Stimulated activated CD4-positive, alpha-beta T cell treated with anti-CD3 and anti-CD28 coated beads, TNF-alpha, amount 100 ng/mL, for 4 hours (primary cell): ENCODE results near the gene NSG2.
"Not testable (repeated sequence)": the region's sequence is repeated elsewhere in the genome, so short reads cannot be mapped to it uniquely, and the experiment has no call there.

Experiments
- DNase-seq, 3 experiments: peaks; one replicate each; pipeline ENCODE4 v3.0.0-alpha.2; 2020; ENCODE audit warnings: low read depth in 3 of 3

Gene NSG2

DNA sequence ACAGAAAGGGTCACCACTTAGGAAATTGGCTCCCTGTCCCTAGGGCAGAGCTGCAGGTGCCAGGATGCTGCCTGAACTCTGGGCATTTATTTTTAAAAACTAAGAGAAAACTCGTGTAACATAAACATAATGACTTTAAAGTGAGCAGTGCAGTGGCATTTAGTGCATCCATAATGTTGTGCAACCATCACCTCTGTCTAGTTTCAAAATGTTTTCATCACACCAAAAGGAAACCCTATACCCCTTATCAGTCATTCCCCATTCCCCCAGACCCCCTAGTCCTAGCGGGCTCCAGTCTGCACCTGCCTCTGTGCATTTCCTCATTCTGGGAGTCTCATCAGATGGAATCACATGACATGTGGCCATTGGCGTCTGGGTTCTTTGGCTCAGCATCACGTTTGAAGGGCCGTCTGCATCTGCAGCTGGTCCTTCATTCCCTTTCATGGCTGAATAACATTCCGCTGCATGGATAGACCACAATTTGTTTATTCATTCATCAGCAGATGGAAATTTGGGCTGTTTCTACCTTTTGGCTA, 55.8 kb downstream of the NSG2 start:
- no peak for DNase-seq

DNA sequence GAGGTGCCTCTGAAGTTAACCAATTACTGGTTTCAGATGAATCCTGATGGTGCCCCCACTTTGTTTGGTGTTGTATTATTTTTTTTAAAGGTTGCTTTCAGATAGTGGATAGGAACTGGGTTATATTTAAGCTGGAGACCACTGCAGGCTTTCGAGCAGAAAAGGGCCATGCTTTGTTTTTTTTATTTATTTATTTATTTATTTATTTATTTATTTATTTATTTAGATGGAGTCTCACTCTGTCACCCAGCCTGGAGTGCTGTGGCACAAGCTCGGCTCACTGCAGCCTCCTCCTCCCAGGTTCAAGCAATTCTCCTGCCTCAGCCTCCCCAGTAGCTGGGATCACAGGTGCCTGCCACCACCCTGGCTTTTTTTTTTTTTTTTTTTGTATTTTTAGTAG, 57.1 kb downstream of the NSG2 start:
- not testable (repeated sequence) for DNase-seq

DNA sequence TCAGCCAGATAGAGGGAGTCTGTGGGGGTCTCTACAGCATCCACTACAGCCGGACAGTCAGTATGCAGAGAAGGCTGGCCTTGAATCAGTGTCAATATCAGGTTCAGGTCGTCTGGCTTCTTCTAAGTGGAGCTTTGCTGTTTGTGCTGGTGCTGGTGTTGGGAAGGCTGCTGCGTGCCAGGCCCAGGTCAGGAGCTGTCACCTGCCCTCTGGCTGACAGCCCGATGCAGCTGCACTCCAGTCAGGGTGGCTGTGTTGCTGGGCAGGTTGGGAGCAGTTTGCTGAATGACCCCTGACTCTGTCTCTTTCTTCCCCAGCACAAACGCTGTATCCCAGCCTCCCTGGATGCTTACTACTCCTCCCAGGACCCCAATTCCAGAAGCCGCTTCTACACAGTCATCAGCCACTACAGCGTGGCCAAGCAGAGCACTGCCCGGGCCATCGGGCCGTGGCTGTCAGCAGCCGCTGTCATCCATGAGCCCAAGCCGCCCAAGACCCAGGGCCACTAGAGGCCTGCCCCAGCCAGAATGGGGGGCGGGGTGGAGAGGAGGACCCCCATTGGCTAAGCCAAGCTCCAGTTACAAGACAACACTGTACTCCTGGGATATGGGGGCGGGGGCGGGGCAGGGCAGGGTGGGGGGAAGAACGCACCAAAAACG, 61.6 kb downstream of the NSG2 start:
- DNase-seq, result no peak

DNA sequence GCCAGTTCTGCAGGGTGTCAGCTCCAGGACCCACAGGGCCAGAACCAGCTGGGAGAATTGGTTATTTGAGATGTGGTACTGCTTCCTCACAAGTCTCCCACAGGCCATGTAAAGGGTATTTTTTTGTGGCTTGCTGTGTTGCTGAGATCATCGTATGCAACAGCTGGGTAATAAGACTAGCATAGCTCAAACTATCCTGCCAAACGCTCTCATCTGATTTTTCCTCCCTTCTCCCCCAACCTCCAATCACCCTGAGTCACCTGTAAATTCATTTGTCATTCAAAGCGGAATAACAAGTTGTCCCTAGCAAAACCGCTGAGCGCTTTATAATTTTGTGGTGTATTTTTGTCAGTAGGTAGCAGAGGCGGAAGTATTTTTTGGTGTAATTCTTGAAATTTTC, 63.2 kb downstream of the NSG2 start:
- DNase-seq, result no peak

DNA sequence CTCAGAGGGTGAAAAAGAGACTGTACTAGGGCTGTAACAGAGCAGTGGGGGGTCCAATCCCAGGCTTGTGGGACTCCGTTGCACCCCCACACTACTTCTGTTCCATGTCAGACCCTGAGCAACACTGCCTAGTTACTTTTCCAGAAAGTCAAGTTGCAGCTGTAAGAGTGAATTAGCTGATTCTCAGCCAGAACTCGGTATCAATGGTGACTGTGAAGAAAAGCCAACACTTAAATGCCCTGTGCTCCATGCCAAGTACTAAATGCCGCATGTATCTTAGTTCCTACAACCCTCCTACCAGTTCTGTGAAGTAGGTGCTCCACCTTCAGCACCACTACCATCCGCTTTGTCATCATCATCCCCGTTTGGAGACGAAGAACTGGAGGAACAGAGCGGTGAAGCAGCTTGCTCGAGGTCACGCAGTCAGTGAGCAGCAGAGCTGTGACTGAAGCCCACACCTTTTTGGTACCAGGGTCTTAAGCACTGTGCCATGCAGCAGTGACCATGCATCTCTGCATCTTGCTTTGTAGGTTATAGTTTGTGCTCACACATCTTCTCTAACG, 64.3 kb downstream of the NSG2 start:
- DNase-seq, result no peak

DNA sequence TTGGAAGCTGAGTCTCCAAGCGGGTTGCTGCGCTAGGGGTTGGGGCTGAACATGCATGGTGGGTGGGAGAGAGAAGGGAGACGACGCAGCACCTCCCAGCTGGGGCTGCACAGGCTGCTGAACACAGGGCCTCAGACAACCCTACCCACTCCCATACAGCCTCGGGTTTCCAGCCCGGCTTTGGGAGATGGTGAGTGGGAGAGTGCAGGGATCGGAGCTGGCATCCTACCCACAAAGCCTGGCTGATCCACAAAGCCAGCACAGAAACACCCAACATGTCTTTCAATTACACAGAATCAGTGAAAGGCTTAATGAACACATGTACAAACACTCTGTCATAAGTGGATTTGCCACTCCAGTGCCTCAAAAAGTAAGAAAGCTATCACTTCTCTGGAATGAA, 64.8 kb downstream of the NSG2 start:
- no peak for DNase-seq

DNA sequence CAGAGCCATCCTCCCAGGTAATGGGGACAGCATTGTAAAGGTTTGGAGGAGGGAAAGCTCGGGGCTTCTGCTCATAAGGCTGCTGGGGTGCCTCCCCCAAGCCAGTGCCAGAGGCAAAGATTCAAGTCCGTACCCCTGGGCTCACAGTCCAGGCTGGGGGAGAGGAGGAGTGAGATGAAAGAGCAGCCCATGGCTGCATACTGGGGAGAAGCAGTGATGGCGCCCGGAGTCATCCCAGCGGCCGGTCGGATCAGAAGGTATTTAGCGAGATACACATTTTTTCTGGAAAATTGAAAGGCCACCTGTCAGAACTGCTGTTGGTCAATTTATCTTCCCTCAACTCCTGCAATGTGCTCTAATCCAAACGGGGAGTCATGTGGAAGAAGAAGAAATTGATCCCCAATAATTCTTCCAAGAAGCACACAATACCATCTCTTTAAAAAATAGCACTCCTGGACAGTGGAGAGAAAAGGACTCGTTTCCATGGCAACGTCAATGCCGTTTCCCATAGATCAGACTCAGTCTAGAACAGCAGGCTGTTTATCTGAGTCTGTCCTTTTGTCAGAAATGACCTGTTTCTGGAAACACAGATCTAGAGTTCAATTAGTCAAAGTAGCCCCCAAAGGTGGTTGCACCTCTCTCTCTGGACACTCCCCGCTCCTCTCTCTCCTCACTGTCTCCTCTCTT, 65.9 kb downstream of the NSG2 start:
- no peak for DNase-seq

DNA sequence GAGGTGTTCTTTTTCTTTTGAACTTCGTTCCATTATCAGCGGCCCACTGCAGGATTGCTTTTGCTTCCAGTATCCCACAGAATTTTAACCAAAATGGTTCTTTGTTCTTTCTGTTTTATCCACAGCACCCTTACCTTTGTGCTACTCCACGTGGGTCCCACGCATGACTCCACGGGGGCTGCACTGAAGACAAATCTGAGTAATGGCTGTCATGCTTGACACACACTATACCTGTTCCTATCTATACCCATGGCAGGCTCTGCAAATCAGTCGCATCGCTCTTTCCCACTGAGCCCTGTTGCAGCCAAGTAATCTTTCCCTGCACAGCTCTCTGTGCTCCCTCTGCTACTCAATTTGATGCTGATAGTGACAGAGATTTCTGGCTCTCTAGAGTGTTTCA, 69.7 kb downstream of the NSG2 start:
- DNase-seq, result no peak

DNA sequence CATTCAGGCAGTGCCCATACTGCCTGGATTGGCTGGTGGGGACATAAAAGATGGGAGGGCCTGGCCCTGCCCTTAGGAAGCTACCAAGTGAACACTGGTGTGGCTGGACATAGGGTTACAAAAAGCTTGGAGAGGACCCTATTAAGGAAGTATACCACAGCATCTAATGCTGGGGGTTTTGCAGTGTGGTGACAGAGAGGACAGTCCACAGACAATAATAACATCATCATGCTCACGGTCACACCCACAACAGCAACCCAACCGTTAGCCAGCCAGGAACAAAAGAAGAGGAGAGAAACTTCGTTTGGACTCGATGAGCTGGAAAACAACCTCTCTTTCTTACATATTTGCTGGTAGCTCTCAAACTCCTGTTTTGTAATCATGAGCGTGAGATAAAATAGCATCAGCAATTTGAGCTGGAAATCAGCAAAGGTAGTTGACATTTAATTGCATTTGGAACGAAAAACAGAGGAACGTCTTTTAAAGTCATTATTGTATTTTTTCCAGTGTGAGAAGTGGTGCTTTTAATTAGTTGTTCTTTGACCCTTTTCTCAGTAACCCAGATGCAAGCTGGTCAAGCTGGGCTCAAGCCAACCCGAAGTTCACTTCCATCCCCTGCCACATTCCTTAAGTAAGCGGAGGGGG, 73.4 kb downstream of the NSG2 start:
- DNase-seq, result no peak

DNA sequence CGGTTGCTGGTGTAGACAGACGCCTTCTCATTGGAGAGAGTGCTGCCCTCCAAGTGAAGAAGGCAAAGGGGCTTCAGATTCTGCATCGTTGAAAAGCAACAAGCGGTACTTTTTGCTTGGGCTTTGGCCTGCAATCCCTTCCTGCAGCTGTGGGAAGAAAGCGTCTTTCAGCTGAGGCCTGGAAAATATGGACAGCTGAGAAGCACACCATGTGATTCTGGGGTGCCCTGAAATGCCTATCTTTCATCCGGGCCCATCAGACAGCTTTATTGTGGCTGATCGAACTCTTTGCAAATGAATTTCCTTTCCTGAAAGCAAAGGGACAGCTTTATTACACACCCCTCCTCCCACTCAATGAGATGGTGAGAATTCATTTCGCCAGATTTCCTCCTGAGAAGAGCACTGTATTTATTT, 74.0 kb downstream of the NSG2 start:
- no peak for DNase-seq

DNA sequence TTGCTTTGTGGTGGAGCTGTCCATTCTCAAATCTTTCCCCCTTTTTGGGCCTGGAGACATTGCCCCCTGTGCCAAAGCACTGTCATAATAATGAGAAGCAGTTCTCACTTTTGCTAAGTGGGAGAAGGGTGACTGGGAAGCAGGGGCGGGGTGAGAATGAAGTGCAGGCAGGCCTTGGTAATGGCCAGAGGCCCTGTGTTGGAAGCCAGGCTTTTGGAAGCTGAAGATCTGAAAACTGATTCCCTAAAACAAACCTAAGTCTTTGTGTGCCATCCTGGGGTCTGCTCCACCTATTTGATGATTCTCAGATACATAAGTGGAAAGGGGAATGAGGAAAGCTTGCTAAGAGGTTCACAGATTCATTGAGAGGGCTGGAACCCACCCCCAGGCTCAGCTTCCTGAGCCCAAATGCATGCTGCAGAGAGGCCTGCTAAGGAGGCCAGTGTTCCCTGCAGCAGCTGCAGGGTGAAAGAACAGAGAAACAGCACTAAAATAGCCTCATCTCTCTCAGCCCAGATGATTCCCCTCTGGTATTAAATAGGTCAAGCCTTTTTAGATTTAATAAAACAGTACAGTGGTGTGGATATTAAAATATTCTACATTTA, 75.0 kb downstream of the NSG2 start:
- no peak for DNase-seq

DNA sequence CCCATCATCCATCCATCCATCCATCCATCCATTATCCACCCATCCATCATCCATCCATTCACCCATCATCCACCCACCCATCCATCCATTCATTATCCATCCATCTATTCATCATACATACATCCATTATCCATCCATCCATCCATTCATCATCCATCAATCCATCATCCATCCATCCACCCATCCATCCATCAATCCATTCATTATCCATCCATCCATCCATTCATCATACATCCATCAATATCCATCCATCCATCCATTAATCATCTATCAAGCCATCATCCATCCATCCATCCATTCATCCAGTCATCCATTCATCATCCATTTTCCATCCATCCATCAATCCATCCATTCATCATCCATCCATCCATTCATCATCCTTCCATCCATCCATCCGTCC, 89.0 kb downstream of the NSG2 start:
- no peak for DNase-seq

DNA sequence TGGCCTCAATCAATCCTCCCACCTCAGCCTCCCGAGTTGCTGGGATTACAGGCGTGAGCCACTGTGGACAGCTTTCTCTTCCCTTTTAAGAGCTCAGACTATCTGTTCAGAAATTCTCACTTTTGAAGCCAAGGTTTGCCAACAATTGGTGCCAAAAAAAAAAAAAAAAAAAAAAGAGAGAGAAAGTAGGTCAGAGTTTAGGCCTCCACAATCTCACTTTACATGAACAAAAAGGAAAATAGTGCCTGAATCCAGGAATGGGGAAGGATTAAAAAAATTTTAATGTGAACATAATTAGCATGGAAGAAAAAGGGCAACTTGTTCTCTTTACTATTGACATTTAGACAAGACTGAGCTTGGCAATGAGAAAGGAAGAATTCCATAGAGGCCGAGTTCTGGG, 94.1 kb downstream of the NSG2 start:
- DNase-seq, result no peak

DNA sequence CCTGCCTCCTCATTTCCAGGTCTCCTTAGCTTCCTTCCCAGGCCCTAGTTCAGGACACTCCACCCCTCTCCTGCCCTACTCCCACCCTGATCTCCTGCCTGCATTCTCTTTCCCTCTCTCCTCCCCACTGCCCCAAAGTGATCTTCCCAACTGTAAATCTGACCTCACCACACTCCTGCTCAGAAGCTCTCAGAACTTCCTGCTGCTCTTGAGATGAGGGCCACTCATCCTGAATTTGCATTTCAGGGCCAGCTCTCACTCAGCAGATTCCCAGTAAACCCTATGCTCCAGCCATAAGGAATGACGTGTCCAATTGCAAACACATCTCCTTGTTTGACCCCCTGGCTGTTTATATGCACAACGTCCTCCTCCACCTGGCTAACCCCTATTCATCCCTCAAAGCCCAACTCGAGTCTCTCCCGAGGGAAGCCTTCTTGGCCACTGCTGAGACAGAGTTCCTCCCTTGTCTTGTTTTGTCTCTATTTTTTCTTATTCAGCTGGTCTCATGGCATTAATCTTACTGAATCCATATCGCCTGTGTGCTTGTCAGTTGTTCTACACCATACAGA, 95.0 kb downstream of the NSG2 start:
- no peak for DNase-seq

DNA sequence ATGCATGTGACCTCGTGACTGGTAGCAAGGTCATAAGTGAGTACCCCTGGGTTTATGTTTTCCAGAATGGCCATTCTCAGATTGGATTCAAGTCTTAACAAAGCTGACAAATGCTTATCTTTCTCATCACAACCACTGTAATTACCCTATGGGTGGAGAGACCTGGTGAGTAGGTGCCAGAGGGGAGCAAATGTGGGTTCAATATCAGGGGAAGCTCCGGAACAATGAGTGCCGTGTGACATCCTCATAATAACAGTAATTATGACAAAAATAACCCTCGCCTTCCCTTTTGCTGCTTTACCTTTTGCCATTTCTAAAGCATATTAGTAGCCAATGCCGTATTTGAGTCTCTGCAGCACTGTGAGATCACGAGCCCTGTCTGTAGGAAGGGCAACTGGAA, 95.9 kb downstream of the NSG2 start:
- no peak for DNase-seq

DNA sequence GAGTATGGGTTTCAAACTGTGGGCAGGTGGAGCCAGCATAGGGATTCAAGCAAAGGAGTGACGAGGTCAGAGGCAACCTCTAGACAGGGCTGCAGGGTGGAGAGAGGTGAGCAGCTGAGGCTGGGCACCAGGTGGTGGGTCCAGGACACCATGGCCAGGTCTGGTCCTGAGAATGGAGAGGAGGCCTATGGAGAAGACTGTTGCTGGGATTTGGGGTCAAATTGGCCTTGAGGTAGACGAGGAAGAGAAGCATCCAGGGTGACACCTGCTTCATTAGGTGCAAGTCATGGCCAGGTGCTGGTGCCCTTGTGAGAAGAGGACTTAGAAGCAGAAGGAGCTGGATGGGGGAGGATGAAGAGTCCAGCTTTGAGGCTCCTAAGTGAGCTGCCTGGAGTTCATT, 99.6 kb downstream of the NSG2 start:
- no peak for DNase-seq

DNA sequence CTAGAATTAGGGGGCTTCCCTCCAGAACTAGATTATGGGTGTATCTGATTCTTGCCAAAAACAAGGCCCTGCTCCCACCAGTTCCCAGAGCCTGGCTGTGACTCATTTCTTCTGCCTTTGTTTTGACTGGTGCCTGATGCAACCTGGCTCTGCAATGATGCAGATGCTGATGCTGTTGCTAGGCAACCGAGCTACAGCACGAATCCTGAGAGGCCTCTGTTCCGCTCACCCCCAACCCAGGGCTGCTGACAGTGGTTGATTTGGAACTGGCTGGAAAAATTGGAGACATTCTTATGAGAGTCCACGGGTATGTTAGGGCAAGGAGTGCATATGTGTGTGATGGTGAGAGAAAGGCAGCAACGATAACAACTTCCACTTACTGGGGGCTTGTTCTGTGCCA, 100.3 kb downstream of the NSG2 start:
- DNase-seq, result no peak

DNA sequence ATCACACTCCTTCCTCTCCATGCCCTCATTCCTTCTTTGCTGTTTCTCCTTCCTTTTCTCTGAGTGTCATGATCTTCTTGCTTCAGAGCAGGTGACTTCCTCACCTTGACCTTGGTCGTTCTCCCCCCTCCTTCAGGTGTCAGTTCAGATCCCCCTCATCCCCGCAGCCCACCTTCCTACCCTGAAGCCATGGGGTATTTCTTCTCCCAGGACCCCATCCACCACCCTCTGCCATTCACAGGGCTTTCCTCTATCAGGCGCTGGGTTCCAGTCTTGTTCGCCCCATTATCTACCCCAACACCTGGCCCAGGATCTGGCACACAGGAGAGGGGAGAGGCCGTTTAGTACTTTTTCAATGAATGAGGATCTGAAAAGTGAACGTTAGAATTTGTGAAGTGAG, 101.0 kb downstream of the NSG2 start:
- no peak for DNase-seq

DNA sequence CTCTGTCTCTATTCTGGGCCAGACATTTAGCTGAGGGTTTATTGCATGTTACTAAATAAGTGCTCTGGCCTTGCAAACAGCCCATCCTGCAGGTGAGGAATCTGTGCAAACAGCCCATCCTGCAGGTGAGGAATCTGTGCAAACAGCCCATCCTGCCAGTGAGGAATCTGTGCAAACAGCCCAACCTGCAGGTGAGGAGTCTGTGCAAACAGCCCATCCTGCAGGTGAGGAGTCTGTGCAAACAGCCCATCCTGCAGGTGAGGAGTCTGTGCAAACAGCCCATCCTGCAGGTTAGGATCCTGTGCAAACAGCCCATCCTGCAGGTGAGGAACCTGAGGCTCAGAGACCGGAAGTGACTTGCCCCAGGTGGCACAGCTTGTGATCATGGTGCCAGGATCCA, 101.5 kb downstream of the NSG2 start:
- DNase-seq, result not testable (repeated sequence)

DNA sequence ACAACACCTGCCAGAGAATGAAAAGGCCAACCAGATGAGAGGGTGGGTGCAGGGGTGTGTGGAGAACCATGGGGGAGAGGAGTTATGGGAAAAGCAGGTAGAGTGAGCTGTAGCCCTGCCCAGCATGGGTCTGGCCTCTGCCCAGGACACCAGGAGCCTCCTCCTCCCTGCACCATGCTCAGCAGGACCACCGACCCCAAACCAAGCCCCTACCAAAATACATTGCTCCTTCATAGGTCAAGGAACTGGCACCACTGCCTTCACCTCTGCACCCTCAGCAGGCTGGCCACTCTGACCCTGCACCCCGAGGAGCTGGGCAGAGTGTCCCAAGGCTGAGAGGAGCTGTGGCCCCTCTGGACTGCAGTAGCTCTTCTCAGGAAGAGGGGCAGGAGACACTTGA, 102.0 kb downstream of the NSG2 start:
- no peak for DNase-seq

DNA sequence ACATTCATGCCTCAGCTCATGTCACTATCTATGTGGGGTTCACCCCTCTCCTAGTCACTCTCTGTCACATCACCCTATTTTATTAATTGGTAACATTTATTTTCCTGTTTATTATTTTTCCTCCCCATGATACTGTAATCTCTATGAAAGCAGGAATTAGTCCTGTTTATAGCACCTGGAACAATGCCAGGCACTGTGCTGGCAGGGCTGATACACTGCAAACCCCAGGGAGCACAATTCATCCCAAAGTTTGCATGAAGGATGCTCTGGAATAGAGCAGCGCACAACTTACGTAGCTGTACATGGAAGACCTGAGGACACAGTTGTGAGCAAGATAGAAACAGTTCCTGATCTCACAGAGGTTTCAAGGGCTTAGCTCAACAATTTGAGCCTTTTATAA, 103.2 kb downstream of the NSG2 start:
- DNase-seq, result no peak

DNA sequence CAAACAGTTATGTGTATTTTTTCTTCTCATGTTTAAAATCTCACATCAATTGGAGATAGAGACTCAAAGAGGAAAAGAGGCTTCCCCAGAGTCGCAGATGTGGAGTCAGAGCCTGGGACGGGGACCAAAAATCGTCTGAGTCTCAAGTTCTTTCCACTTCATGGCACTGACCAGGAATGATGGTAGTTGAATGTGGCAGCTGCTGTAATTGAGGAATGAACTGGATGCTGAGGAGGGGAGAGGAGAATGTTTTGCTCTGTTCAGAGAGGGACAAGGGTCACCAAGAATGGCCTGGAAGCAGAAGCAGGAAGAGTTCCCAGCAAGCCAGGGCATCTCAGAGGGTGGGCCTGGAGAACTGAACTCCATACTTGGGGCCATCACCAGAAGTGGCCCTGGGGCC, 103.9 kb downstream of the NSG2 start:
- no peak for DNase-seq
